Measurements from ENCODE around the gene DENND5B.

The DENND5B gene

DNA sequence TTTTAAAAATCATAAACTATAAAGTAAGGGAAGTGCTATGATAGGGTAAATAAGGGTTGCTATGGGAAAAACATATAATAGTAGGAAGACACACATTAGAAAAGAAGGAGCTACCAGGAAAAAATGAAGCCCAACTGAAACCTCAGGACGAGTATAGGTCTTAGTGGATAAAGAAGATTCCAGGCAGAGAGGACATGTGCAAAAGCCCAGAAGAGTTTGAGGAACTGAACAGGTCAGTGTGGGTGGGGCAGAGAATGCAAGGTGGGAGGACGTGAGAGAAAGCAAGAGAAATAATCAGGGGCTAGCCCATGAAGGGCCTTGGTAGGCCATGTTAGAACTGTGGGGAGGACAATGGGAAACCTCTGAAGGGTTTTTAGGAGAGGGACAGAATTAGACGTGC is 109.5 kb downstream of the DENND5B start:
- Histone ChIP-seq H3K18ac (ENCODE audit: low read length) (no peak overlapping the region), H2AK5ac (ENCODE audit: low read length) (no peak overlapping the region), H3K4me1 (ENCODE audit: control insufficient read depth in 1 of 2, insufficient read depth in 2 of 2, low read length in 2 of 2) (peaks cover 4 to 10% of the 10 kb centered on the region in 2 experiments), H3K27me3 (ENCODE audit: insufficient read depth, low read length) (no peaks in the 10 kb centered on the region), H3K14ac (ENCODE audit: low read length) (no peak overlapping the region), H3K9me3 (ENCODE audit: insufficient read depth, low read depth, low read length) (no peaks in the 10 kb centered on the region), H3K23ac (ENCODE audit: low read length) (no peak overlapping the region), H4K12ac (ENCODE audit: low read depth, low read length) (no peak overlapping the region), H3K79me2 (ENCODE audit: control insufficient read depth, insufficient read depth, low read length, poor library complexity) (no peaks in the 10 kb centered on the region), H3K79me1 (ENCODE audit: low read length) (no peaks in the 10 kb centered on the region), H4K8ac (ENCODE audit: low read depth, low read length) (no peak overlapping the region), H4K91ac (ENCODE audit: low read depth, low read length) (no peak overlapping the region), H2BK12ac (ENCODE audit: low read length) (no peak overlapping the region), H3K4me2 (ENCODE audit: low read length) (no peak overlapping the region), H3K9ac (ENCODE audit: low read length) (no peak overlapping the region), H3K4ac (ENCODE audit: low read depth, low read length) (no peak overlapping the region), H2BK120ac (ENCODE audit: insufficient read depth, low read length, poor library complexity) (no peak overlapping the region), H3K36me3 (ENCODE audit: control insufficient read depth in 1 of 2, insufficient read depth in 2 of 2, low read length in 2 of 2) (peaks cover 0 to 5% of the 10 kb centered on the region in 2 experiments), H2AFZ (ENCODE audit: insufficient read depth, low read length, poor library complexity) (no peak overlapping the region), H3K27ac (ENCODE audit: low read depth, low read length) (no peak overlapping the region), H3K4me3 (ENCODE audit: low read depth, low read length) (no peak overlapping the region), H2BK5ac (ENCODE audit: low read depth, low read length, poor library complexity) (no peak overlapping the region)
- no CpG with 5 or more reads among the region's 3 CpGs for WGBS (ENCODE audit: extremely low coverage, insufficient coverage, insufficient read length)
- no peak for DNase-seq

DNA sequence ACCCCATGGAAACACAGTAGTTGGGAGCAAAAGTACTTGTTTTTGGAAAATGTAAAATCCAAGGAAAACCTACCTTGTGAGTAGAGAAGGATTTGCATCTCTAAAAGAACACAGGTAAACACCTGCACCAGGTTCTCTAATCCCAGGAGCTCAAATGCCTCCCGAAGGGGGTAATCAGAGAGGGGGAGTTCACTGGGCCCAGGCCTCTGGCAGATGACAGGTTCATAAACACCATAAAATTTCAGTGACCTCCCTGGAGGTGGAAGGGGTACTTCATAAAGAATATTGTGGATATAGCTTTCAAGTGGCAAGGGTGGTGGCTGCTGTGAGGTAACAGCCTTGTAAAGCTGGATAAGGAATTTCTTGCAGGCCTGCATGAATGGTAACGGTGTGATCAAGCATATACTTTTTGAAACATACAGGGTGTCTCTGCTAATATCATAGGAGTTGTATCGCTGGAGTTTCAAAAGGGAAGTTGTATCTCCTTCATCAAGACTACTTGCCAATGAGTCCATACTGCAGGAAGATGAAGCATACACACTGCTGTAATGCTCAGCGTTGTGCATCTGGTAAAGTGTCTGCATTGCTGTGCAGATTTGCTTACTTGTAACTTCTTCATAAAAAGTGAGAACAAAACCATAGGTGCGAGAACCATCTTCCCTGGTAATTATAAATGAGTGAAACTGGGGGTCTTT is 111.3 kb downstream of the DENND5B start:
- H3K79me1 ChIP-seq (ENCODE audit: low read length) = no peaks in the 10 kb centered on the region
- H3K9me3 ChIP-seq (ENCODE audit: insufficient read depth, low read depth, low read length) = no peaks in the 10 kb centered on the region
- peaks cover 0 to 4% of the 10 kb centered on the region in 2 experiments for H3K4me1 ChIP-seq (ENCODE audit: control insufficient read depth in 1 of 2, insufficient read depth in 2 of 2, low read length in 2 of 2)
- no peak overlapping the region for H4K12ac ChIP-seq (ENCODE audit: low read depth, low read length)
- H3K79me2 ChIP-seq (ENCODE audit: control insufficient read depth, insufficient read depth, low read length, poor library complexity) = no peaks in the 10 kb centered on the region
- no peak overlapping the region for H4K91ac ChIP-seq (ENCODE audit: low read depth, low read length)
- H3K4me3 ChIP-seq (ENCODE audit: low read depth, low read length) = no peak overlapping the region
- no CpG with 5 or more reads among the region's 5 CpGs for WGBS (ENCODE audit: extremely low coverage, insufficient coverage, insufficient read length)
- no peak overlapping the region for H3K14ac ChIP-seq (ENCODE audit: low read length)
- no peak overlapping the region for H3K27ac ChIP-seq (ENCODE audit: low read depth, low read length)
- H3K4ac ChIP-seq (ENCODE audit: low read depth, low read length) = no peak overlapping the region
- no peaks in the 10 kb centered on the region for H3K27me3 ChIP-seq (ENCODE audit: insufficient read depth, low read length)
- H3K36me3 ChIP-seq (ENCODE audit: control insufficient read depth in 1 of 2, insufficient read depth in 2 of 2, low read length in 2 of 2) = peaks cover 0 to 5% of the 10 kb centered on the region in 2 experiments
- no peak overlapping the region for H2BK12ac ChIP-seq (ENCODE audit: low read length)
- H4K8ac ChIP-seq (ENCODE audit: low read depth, low read length) = no peak overlapping the region
- no peak overlapping the region for H3K23ac ChIP-seq (ENCODE audit: low read length)
- H2AFZ ChIP-seq (ENCODE audit: insufficient read depth, low read length, poor library complexity) = no peak overlapping the region
- no peak overlapping the region for H3K18ac ChIP-seq (ENCODE audit: low read length)
- H2BK5ac ChIP-seq (ENCODE audit: low read depth, low read length, poor library complexity) = no peak overlapping the region
- no peak overlapping the region for H2BK120ac ChIP-seq (ENCODE audit: insufficient read depth, low read length, poor library complexity)
- H2AK5ac ChIP-seq (ENCODE audit: low read length) = no peak overlapping the region
- peak overlapping the region; percentile 48 for H3K9ac ChIP-seq (ENCODE audit: low read length)
- no peak overlapping the region for H3K4me2 ChIP-seq (ENCODE audit: low read length)
- no peak for DNase-seq

DNA sequence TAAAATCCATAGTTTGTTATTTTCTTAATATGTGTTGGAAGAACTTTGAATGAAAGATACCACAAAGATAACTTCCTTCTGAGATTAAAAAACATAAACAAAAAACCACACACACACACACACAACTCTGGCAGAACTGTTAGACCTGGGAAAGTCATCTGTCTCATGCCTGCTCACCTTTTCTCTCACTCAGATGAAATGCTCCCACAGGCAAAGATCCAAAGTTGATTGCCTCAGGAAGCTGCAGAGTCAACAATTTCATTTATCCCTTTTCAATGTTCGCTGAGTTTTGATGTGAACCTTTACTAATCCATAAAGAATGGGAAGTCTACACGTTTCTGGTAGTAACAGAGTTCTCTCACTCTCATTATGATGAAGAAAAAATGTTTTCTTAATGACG is 112.0 kb downstream of the DENND5B start:
- Histone ChIP-seq H3K14ac (ENCODE audit: low read length) (no peak overlapping the region), H2BK5ac (ENCODE audit: low read depth, low read length, poor library complexity) (no peak overlapping the region), H4K8ac (ENCODE audit: low read depth, low read length) (no peak overlapping the region), H2AFZ (ENCODE audit: insufficient read depth, low read length, poor library complexity) (no peak overlapping the region), H4K12ac (ENCODE audit: low read depth, low read length) (no peak overlapping the region), H3K27ac (ENCODE audit: low read depth, low read length) (no peak overlapping the region), H3K23ac (ENCODE audit: low read length) (no peak overlapping the region), H3K27me3 (ENCODE audit: insufficient read depth, low read length) (no peaks in the 10 kb centered on the region), H3K36me3 (ENCODE audit: control insufficient read depth in 1 of 2, insufficient read depth in 2 of 2, low read length in 2 of 2) (peaks cover 0 to 5% of the 10 kb centered on the region in 2 experiments), H3K4ac (ENCODE audit: low read depth, low read length) (no peak overlapping the region), H2BK120ac (ENCODE audit: insufficient read depth, low read length, poor library complexity) (no peak overlapping the region), H3K9me3 (ENCODE audit: insufficient read depth, low read depth, low read length) (no peaks in the 10 kb centered on the region), H3K18ac (ENCODE audit: low read length) (no peak overlapping the region), H3K4me2 (ENCODE audit: low read length) (no peak overlapping the region), H3K79me1 (ENCODE audit: low read length) (no peaks in the 10 kb centered on the region), H3K4me1 (ENCODE audit: control insufficient read depth in 1 of 2, insufficient read depth in 2 of 2, low read length in 2 of 2) (peaks cover 0 to 4% of the 10 kb centered on the region in 2 experiments), H3K79me2 (ENCODE audit: control insufficient read depth, insufficient read depth, low read length, poor library complexity) (no peaks in the 10 kb centered on the region), H2BK12ac (ENCODE audit: low read length) (no peak overlapping the region), H4K91ac (ENCODE audit: low read depth, low read length) (no peak overlapping the region), H2AK5ac (ENCODE audit: low read length) (no peak overlapping the region), H3K4me3 (ENCODE audit: low read depth, low read length) (no peak overlapping the region), H3K9ac (ENCODE audit: low read length) (no peak overlapping the region)
- no peak for DNase-seq
- WGBS (ENCODE audit: extremely low coverage, insufficient coverage, insufficient read length) = no CpG with 5 or more reads among the region's 3 CpGs

DNA sequence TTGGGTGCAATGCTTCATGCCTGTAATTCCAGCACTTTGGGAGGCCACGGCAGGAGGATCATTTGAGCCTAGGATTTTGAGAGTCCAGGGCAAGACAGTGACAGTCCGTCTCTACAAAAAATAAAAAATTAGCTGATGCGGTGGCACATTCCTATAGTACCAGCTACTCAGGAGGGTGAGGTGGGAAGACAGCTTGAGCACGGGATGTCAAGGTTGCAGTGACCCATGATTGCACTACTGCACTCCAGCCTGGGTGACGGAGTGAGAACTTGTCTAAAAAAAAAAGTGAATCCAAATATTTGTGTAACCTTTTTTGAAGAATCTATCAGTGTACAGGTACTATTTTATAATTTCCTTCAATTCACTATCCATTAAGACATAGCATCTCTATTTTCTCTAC is 112.5 kb downstream of the DENND5B start:
- no peak for DNase-seq

More for the DNA sequence above, 112.5 kb downstream of the DENND5B start:
- no peak overlapping the region for H3K4me3 ChIP-seq (ENCODE audit: low read depth, low read length)
- H3K79me1 ChIP-seq (ENCODE audit: low read length) = no peaks in the 10 kb centered on the region
- no peak overlapping the region for H3K14ac ChIP-seq (ENCODE audit: low read length)
- no peak overlapping the region for H3K4ac ChIP-seq (ENCODE audit: low read depth, low read length)
- H2BK120ac ChIP-seq (ENCODE audit: insufficient read depth, low read length, poor library complexity) = no peak overlapping the region
- H4K8ac ChIP-seq (ENCODE audit: low read depth, low read length) = no peak overlapping the region
- WGBS (ENCODE audit: extremely low coverage, insufficient coverage, insufficient read length) = no CpG with 5 or more reads among the region's 5 CpGs
- H3K36me3 ChIP-seq (ENCODE audit: control insufficient read depth in 1 of 2, insufficient read depth in 2 of 2, low read length in 2 of 2) = peaks cover 0 to 5% of the 10 kb centered on the region in 2 experiments
- H4K91ac ChIP-seq (ENCODE audit: low read depth, low read length) = no peak overlapping the region
- H3K4me1 ChIP-seq (ENCODE audit: control insufficient read depth in 1 of 2, insufficient read depth in 2 of 2, low read length in 2 of 2) = peaks cover 0 to 4% of the 10 kb centered on the region in 2 experiments
- H2AFZ ChIP-seq (ENCODE audit: insufficient read depth, low read length, poor library complexity) = no peak overlapping the region
- no peak overlapping the region for H4K12ac ChIP-seq (ENCODE audit: low read depth, low read length)
- H3K23ac ChIP-seq (ENCODE audit: low read length) = no peak overlapping the region
- H2AK5ac ChIP-seq (ENCODE audit: low read length) = no peak overlapping the region
- H3K9me3 ChIP-seq (ENCODE audit: insufficient read depth, low read depth, low read length) = no peaks in the 10 kb centered on the region
- H2BK12ac ChIP-seq (ENCODE audit: low read length) = no peak overlapping the region
- H3K27me3 ChIP-seq (ENCODE audit: insufficient read depth, low read length) = no peaks in the 10 kb centered on the region
- H3K9ac ChIP-seq (ENCODE audit: low read length) = no peak overlapping the region
- H2BK5ac ChIP-seq (ENCODE audit: low read depth, low read length, poor library complexity) = no peak overlapping the region
- no peak overlapping the region for H3K27ac ChIP-seq (ENCODE audit: low read depth, low read length)
- no peak overlapping the region for H3K18ac ChIP-seq (ENCODE audit: low read length)
- no peaks in the 10 kb centered on the region for H3K79me2 ChIP-seq (ENCODE audit: control insufficient read depth, insufficient read depth, low read length, poor library complexity)
- H3K4me2 ChIP-seq (ENCODE audit: low read length) = no peak overlapping the region
